Fibroblast of mammary gland (primary cell): ENCODE data around the gene KREMEN1.

Experiments used
- DNase-seq: peaks from one replicate; pipeline ENCODE4 v3.0.0-alpha.2; 2010; ENCODE audit warnings: low read depth
- H3K4me3 ChIP-seq: 2 replicates; pipeline ENCODE4 v1.5.1; 2011; ENCODE audit warnings: low read depth, mild to moderate bottlenecking, low read length, moderate library complexity; ENCODE audit not compliant: control insufficient read depth
- CTCF ChIP-seq: conservative IDR thresholded peaks from 2 replicates; pipeline ENCODE4 v1.5.1; 2011; ENCODE audit warnings: low read depth, low read length, inconsistent platforms; ENCODE audit not compliant: control insufficient read depth, insufficient read depth

KREMEN1 gene

GRCh38 chr22:29121124-29121523 is 48.3 kb downstream of the KREMEN1 start:
- peak; percentile 26 for DNase-seq
- no peak overlapping the region for H3K4me3 ChIP-seq
- no peak for TF ChIP-seq CTCF

GRCh38 chr22:29122041-29122440 is 49.2 kb downstream of the KREMEN1 start:
- no peak overlapping the region for H3K4me3 ChIP-seq
- DNase-seq = no peak
- no peak for TF ChIP-seq CTCF

GRCh38 chr22:29124777-29125442 is 52.1 kb downstream of the KREMEN1 start:
- no peak for TF ChIP-seq CTCF
- H3K4me3 ChIP-seq = no peak overlapping the region
- no peak for DNase-seq

- no peak for TF ChIP-seq CTCF
- no peak for DNase-seq
- no peak overlapping the region for H3K4me3 ChIP-seq
Observed at GRCh38 chr22:29125443-29125778, 52.6 kb downstream of the KREMEN1 start.

- no peak for TF ChIP-seq CTCF
- no peak overlapping the region for H3K4me3 ChIP-seq
- DNase-seq = no peak
Observed at GRCh38 chr22:29125844-29126243, 53.0 kb downstream of the KREMEN1 start.

- no peak overlapping the region for H3K4me3 ChIP-seq
- no peak for TF ChIP-seq CTCF
- no peak for DNase-seq
Observed at GRCh38 chr22:29126670-29127395, 54.0 kb downstream of the KREMEN1 start.
